ENCODE results near the gene ZBTB20.

Gene ZBTB20

DNA sequence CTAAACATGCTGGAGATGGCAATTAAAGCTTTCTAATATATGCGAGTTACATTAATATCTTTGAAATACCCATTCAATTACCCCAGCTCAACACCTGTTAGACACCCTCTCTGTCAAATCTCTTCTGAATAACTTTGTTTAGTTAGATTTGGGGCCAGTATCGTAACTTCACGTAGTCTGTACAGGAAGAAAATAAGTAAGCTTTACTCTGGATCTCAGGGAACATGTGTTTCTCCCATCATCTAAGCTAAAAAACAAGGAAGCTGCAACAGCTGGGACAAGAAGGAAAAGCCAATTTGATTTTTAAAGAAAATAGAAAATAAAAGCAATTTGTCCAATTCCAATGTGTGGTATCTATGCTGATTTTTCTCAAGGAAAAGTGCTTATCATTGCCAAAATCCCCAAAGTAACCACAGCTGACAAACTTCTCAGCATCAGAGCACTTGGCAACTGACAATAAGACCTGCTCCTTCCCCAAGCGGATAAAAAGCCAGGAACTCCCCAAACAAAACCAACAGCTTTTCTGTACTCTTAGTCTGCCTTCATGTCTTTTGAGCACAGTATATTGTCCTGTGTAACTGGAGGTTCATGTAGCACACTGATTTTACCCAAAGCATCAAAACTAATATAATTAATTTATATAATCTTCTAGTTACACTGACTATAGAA is 279.1 kb downstream of the ZBTB20 start:
- no peak for TF ChIP-seq CTCF (conservative IDR thresholded peaks at IDR 0.05; ENCODE audit: low read depth, low read length)
- no peak overlapping the region for H3K4me3 ChIP-seq (ENCODE audit: low read depth, low read length)
- no peak for DNase-seq (ENCODE audit: low read depth)

- H3K4me3 ChIP-seq (ENCODE audit: low read depth, low read length), result no peak overlapping the region
- DNase-seq (ENCODE audit: low read depth), result no peak
- TF ChIP-seq CTCF (conservative IDR thresholded peaks at IDR 0.05; ENCODE audit: low read depth, low read length), result no peak
Measured at GRCh38 chr3:114867359-114867758, 279.7 kb downstream of the ZBTB20 start.

- no peak for DNase-seq (ENCODE audit: low read depth)
- TF ChIP-seq CTCF (conservative IDR thresholded peaks at IDR 0.05; ENCODE audit: low read depth, low read length), result no peak
- no peak overlapping the region for H3K4me3 ChIP-seq (ENCODE audit: low read depth, low read length)
Measured at GRCh38 chr3:114866430-114866829, 280.7 kb downstream of the ZBTB20 start.

DNA sequence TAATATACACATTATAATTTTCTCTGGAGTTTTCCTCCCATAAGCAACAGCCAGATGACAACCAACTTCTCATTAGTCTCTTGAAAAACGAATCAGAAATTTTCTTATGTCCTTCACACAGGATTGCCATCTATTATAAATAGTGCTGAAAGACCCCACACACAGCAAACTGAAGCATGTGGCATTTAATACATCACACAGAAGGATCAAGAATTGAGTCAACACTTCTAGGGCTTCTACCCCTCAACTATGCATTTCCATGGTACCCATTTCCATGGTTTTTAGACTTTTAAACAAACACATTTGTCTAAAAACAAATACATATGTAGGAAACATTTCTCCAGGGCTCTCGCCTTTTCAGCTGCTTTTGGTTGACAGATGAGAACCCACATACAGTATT is 282.1 kb downstream of the ZBTB20 start:
- DNase-seq (ENCODE audit: low read depth), result no peak
- no peak overlapping the region for H3K4me3 ChIP-seq (ENCODE audit: low read depth, low read length)
- no peak for TF ChIP-seq CTCF (conservative IDR thresholded peaks at IDR 0.05; ENCODE audit: low read depth, low read length)

DNA sequence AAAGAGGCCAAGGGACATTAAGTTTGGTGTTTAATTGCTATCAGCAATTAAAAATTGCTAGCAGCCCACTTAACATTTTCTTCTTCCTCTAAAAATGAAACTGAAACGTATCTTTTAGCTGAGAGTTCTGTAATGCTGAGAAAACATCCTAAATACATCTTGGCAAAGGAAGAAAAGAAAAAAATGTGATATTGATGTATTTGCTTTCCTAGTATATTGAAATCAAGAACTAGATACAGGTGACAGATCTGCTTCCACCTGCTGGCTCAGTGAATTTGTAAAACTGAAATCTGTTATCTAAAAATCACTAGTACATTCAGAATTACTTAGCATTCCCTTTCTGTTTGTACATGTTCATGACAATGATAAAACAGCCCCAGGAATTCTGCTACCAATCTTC is 283.2 kb downstream of the ZBTB20 start:
- TF ChIP-seq CTCF (conservative IDR thresholded peaks at IDR 0.05; ENCODE audit: low read depth, low read length), result no peak
- H3K4me3 ChIP-seq (ENCODE audit: low read depth, low read length), result no peak overlapping the region
- DNase-seq (ENCODE audit: low read depth), result peak; percentile 19

- no peak for TF ChIP-seq CTCF (conservative IDR thresholded peaks at IDR 0.05; ENCODE audit: low read depth, low read length)
Measured at GRCh38 chr3:114861666-114862065, 285.4 kb downstream of the ZBTB20 start.

DNA sequence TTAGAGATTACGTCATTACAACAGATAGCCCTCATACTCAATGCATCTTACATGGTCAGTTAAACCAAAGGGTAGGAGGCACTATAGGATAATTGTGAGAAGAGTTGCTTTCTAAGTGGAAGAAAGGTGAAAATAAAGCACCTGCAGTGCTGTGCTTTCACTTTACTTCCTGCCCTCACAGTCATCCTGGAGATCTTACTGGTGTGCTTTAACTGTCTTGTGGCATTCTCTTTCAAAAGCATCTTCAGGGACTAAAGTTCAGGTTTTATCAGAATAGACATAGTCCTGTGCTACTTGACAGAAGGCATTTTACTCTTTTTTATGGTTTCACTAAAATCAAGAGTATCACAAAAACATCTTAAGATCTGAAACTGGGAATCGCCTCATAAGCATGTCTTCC is 286.6 kb downstream of the ZBTB20 start:
- no peak for TF ChIP-seq CTCF (conservative IDR thresholded peaks at IDR 0.05; ENCODE audit: low read depth, low read length)

More at GRCh38 chr3:114861666-114862065, 285.4 kb downstream of the ZBTB20 start:
- no peak for DNase-seq (ENCODE audit: low read depth)
- no peak overlapping the region for H3K4me3 ChIP-seq (ENCODE audit: low read depth, low read length)

More for the DNA sequence above, 286.6 kb downstream of the ZBTB20 start:
- no peak overlapping the region for H3K4me3 ChIP-seq (ENCODE audit: low read depth, low read length)
- DNase-seq (ENCODE audit: low read depth), result no peak
